H9 (cell line): Measurements from ENCODE around the gene GALNT17. TPM values are rescaled to one million over a fixed set of nuclear protein-coding genes. Genes with fewer than 3 reads are reported as not detected.

Experiments used
- DNase-seq: peaks from one replicate; pipeline ENCODE4 v3.0.0-alpha.2; 2017
- H2AFZ ChIP-seq: one replicate; pipeline ENCODE4 v1.6.1; 2013; ENCODE audit warnings: mild to moderate bottlenecking, low read length, control low read depth, moderate library complexity
- H2AK5ac ChIP-seq: 2 replicates; pipeline ENCODE4 v1.6.1; 2013; ENCODE audit warnings: low read length, control low read depth, mixed read lengths; ENCODE audit not compliant: insufficient read length
- H2BK120ac ChIP-seq: one replicate; pipeline ENCODE4 v1.6.1; 2013; ENCODE audit warnings: low read depth, mild to moderate bottlenecking, low read length, control low read depth, inconsistent platforms; ENCODE audit not compliant: poor library complexity, severe bottlenecking
- H2BK12ac ChIP-seq: 2 replicates; pipeline ENCODE4 v1.6.1; 2013; ENCODE audit warnings: low read length, control low read depth, mixed read lengths, low read depth; ENCODE audit not compliant: insufficient read length
- H2BK15ac ChIP-seq: 2 replicates; pipeline ENCODE4 v1.6.1; 2013; ENCODE audit warnings: low read depth, low read length, control low read depth
- H2BK20ac ChIP-seq: one replicate; pipeline ENCODE4 v1.6.1; 2013; ENCODE audit warnings: low read depth, mild to moderate bottlenecking, low read length, control low read depth, inconsistent platforms; ENCODE audit not compliant: poor library complexity, severe bottlenecking
- H2BK5ac ChIP-seq: 2 replicates; pipeline ENCODE4 v1.6.1; 2013; ENCODE audit warnings: low read length, control low read depth, mixed read lengths; ENCODE audit not compliant: insufficient read length
- H3K14ac ChIP-seq: 2 replicates; pipeline ENCODE4 v1.6.1; 2013; ENCODE audit warnings: low read length, control low read depth; ENCODE audit not compliant: insufficient read depth
- H3K18ac ChIP-seq: 2 replicates; pipeline ENCODE4 v1.6.1; 2013; ENCODE audit warnings: low read depth, mild to moderate bottlenecking, mixed read lengths, low read length, control low read depth; ENCODE audit not compliant: insufficient read length
- H3K23ac ChIP-seq: 2 replicates; pipeline ENCODE4 v1.6.1; 2013; ENCODE audit warnings: low read length, control low read depth, mixed read lengths, low read depth; ENCODE audit not compliant: insufficient read length
- H3K23me2 ChIP-seq: 2 replicates; pipeline ENCODE4 v1.6.1; 2013; ENCODE audit warnings: low read depth, mild to moderate bottlenecking, mixed read lengths, low read length, control low read depth; ENCODE audit not compliant: insufficient read length, poor library complexity, severe bottlenecking
- H3K27ac ChIP-seq: 2 replicates; pipeline ENCODE4 v1.5.1; 2013; ENCODE audit warnings: low read length, control low read depth, mixed read lengths, low read depth; ENCODE audit not compliant: insufficient read length
- H3K27me3 ChIP-seq: 2 replicates; pipeline ENCODE4 v1.6.1; 2013; ENCODE audit warnings: low read length, control low read depth, inconsistent platforms; ENCODE audit not compliant: insufficient read depth
- H3K4ac ChIP-seq: 2 replicates; pipeline ENCODE4 v1.6.1; 2013; ENCODE audit warnings: low read depth, mild to moderate bottlenecking, control low read depth, inconsistent platforms, low read length, moderate library complexity
- H3K4me1 ChIP-seq: 2 replicates; pipeline ENCODE4 v1.6.1; 2013; ENCODE audit warnings: low read length, control low read depth, inconsistent platforms; ENCODE audit not compliant: insufficient read depth
- H3K4me2 ChIP-seq: 2 replicates; pipeline ENCODE4 v1.6.1; 2013; ENCODE audit warnings: low read length, control low read depth, mixed read lengths; ENCODE audit not compliant: insufficient read length, insufficient read depth
- H3K56ac ChIP-seq: 2 replicates; pipeline ENCODE4 v1.6.1; 2013; ENCODE audit warnings: low read depth, mild to moderate bottlenecking, mixed read lengths, low read length, control low read depth; ENCODE audit not compliant: insufficient read length
- H3K79me1 ChIP-seq: 2 replicates; pipeline ENCODE4 v1.6.1; 2013; ENCODE audit warnings: low read depth, mild to moderate bottlenecking, moderate library complexity, low read length, control low read depth, inconsistent platforms; ENCODE audit not compliant: insufficient read depth, poor library complexity, severe bottlenecking
- H3K79me2 ChIP-seq: 2 replicates; pipeline ENCODE4 v1.6.1; 2013; ENCODE audit warnings: low read length, control low read depth, inconsistent platforms; ENCODE audit not compliant: insufficient read depth
- H3K9ac ChIP-seq: 2 replicates; pipeline ENCODE4 v1.6.1; 2013; ENCODE audit warnings: low read length, control low read depth, mixed read lengths; ENCODE audit not compliant: insufficient read length; ENCODE audit errors: extremely low read depth
- H3K9me3 ChIP-seq: one replicate; pipeline ENCODE4 v1.6.1; 2013; ENCODE audit warnings: low read depth, low read length, inconsistent platforms; ENCODE audit not compliant: control insufficient read depth
- H3T11ph ChIP-seq: one replicate; pipeline ENCODE4 v1.6.1; 2013; ENCODE audit warnings: mild to moderate bottlenecking, low read length, control low read depth, inconsistent platforms
- H4K20me1 ChIP-seq: one replicate; pipeline ENCODE4 v1.6.1; 2013; ENCODE audit not compliant: control insufficient read depth, insufficient read length, insufficient read depth
- H4K5ac ChIP-seq: 2 replicates; pipeline ENCODE4 v1.6.1; 2013; ENCODE audit warnings: low read depth, mild to moderate bottlenecking, mixed read lengths, low read length, control low read depth; ENCODE audit not compliant: insufficient read length
- H4K8ac ChIP-seq: replicated peaks from 2 replicates; pipeline ENCODE4 v1.6.1; 2013; ENCODE audit warnings: low read length, control low read depth, mixed read lengths, low read depth; ENCODE audit not compliant: insufficient read length
- H4K91ac ChIP-seq: 2 replicates; pipeline ENCODE4 v1.6.1; 2013; ENCODE audit warnings: low read depth, mild to moderate bottlenecking, moderate library complexity, mixed read lengths, low read length, control low read depth; ENCODE audit not compliant: insufficient read length
- H3K27ac Mint-ChIP-seq, 3 experiments: 2 replicates in 2 of 3; 3 replicates in 1 of 3; pipeline ENCODE4 v1.8.0; 2020 to 2021; ENCODE audit warnings: mixed read lengths in 3 of 3, mild to moderate bottlenecking in 1 of 3, moderate library complexity in 1 of 3
- H3K27me3 Mint-ChIP-seq: 2 replicates; pipeline ENCODE4 v1.8.0; 2021; ENCODE audit warnings: low read depth, mild to moderate bottlenecking, moderate library complexity, mixed read lengths
- H3K36me3 Mint-ChIP-seq, 3 experiments: 2 replicates in 2 of 3; 3 replicates in 1 of 3; pipeline ENCODE4 v1.8.0; 2020 to 2021; ENCODE audit warnings: low read depth in 3 of 3, mixed read lengths in 3 of 3; ENCODE audit not compliant: insufficient read depth in 1 of 3
- H3K4me1 Mint-ChIP-seq, 2 experiments: 2 replicates each; pipeline ENCODE4 v1.8.0; 2020; ENCODE audit warnings: mixed read lengths in 2 of 2
- H3K4me3 Mint-ChIP-seq, 2 experiments: 2 replicates in 1 of 2; 3 replicates in 1 of 2; pipeline ENCODE4 v1.8.0; 2020 to 2021; ENCODE audit warnings: mild to moderate bottlenecking in 2 of 2, mixed read lengths in 2 of 2, moderate library complexity in 1 of 2
- H3K9me3 Mint-ChIP-seq, 2 experiments: 2 replicates in 1 of 2; 3 replicates in 1 of 2; pipeline ENCODE4 v1.8.0; 2020; ENCODE audit warnings: mild to moderate bottlenecking in 2 of 2, mixed read lengths in 2 of 2, moderate library complexity in 1 of 2
- CTCF ChIP-seq: fragments of 200-600 bp; sonication (generic); conservative IDR thresholded peaks from 3 replicates; pipeline ENCODE4 v1.8.0; 2021; ENCODE audit warnings: antibody characterized with exemption, mild to moderate bottlenecking
- WGBS: extraction: QIAGEN DNeasy Blood & Tissue Kit; methylation state at CpG from one replicate; pipeline ENCODE4 v1.1.7; 2013; ENCODE audit warnings: missing lambda C conversion rate, low lambda C conversion rate, mixed read lengths; ENCODE audit not compliant: insufficient read length; ENCODE audit errors: extremely low coverage; 5-methylcytosine and 5-hydroxymethylcytosine counted together
- total RNA-seq: library from RNA; stranded (reverse); gene quantifications from 2 replicates; pipeline ENCODE4 v1.2.1, GENCODE V29; 2021

GALNT17 gene
- total RNA-seq, 1 experiment from 2014 or later, result 43.2 TPM

GRCh38 chr7:71165708-71166107 lies 33.8 kb downstream of the GALNT17 start:
- H3K79me1 ChIP-seq, result peaks cover 5% of the 10 kb centered on the region
- no peak overlapping the region for H3K4me2 ChIP-seq
- Mint-ChIP-seq H3K36me3 (peaks cover under 1 to 5% (median 3%) of the 10 kb centered on the region in 3 experiments; a peak in 6 of 7 replicates), H3K4me1 (peaks cover 14 to 20% of the 10 kb centered on the region in 2 experiments), H3K4me3 (no peak overlapping the region), H3K27me3 (no peaks in the 10 kb centered on the region), H3K9me3 (no peaks in the 10 kb centered on the region; a peak in 1 of 5 replicates), H3K27ac (no peak overlapping the region)
- H2AFZ ChIP-seq, result no peak overlapping the region
- H4K91ac ChIP-seq, result no peak overlapping the region
- H3K9ac ChIP-seq, result no peak overlapping the region
- no peak overlapping the region for H3K18ac ChIP-seq
- H4K5ac ChIP-seq, result no peak overlapping the region
- no peaks in the 10 kb centered on the region for H3K23me2 ChIP-seq
- no peak overlapping the region for H2AK5ac ChIP-seq
- no peak overlapping the region for H2BK15ac ChIP-seq
- H2BK120ac ChIP-seq, result no peak overlapping the region
- H3T11ph ChIP-seq, result no peak overlapping the region
- H4K8ac ChIP-seq, result no peak overlapping the region
- no peak overlapping the region for H2BK20ac ChIP-seq
- H3K79me2 ChIP-seq, result peaks cover 30% of the 10 kb centered on the region; the same call in 1 of the 2 replicates
- H2BK12ac ChIP-seq, result no peak overlapping the region
- no peaks in the 10 kb centered on the region for H3K9me3 ChIP-seq
- H3K56ac ChIP-seq, result no peak overlapping the region
- H3K4ac ChIP-seq, result no peak overlapping the region
- H3K23ac ChIP-seq, result no peak overlapping the region
- DNase-seq, result peak; percentile 43
- no peaks in the 10 kb centered on the region for H3K27me3 ChIP-seq
- no peaks in the 10 kb centered on the region; the same call in 1 of the 2 replicates for H3K4me1 ChIP-seq
- no peak overlapping the region for H3K14ac ChIP-seq
- H2BK5ac ChIP-seq, result no peak overlapping the region
- no peaks in the 10 kb centered on the region for H4K20me1 ChIP-seq
- no CpG with 5 or more reads among the region's 6 CpGs for WGBS
- TF ChIP-seq CTCF, result peak; percentile 62
- H3K27ac ChIP-seq, result no peak overlapping the region
